H1 (cell line): ENCODE measurements around the gene EXOC3L1. TPM values are rescaled to one million over a fixed set of nuclear protein-coding genes. Genes with fewer than 3 reads are reported as not detected.

ENCODE experiments used
- RXRA ChIP-seq: IDR thresholded peaks from 2 replicates; pipeline ENCODE4 v1.6.1; 2011; ENCODE audit warnings: low read depth, mild to moderate bottlenecking, low read length, moderate library complexity; ENCODE audit not compliant: insufficient read depth
- SAP30 ChIP-seq: fragments of 300-600 bp; sonication (generic); IDR thresholded peaks from 2 replicates; pipeline ENCODE4 v1.7.1; 2012; ENCODE audit warnings: low read length, moderate library complexity, mild to moderate bottlenecking, inconsistent platforms; ENCODE audit not compliant: insufficient read depth, insufficient replicate concordance
- polyA plus RNA-seq, 7 experiments: library from polyadenylated mRNA; depleted of rRNA in 3 of 7; stranded (reverse) in 5 of 7; unstranded in 2 of 7; fragments of >200 nt in 5 of 7; fragments of 200-250 nt in 2 of 7; gene quantifications; 1 replicate in 5 of 7; 2 replicates in 1 of 7; 4 replicates in 1 of 7; pipeline versions ENCODE4 v1.2.1 to v1.2.3, GENCODE V29; 2011 to 2013; ENCODE audit warnings: missing spikeins in 2 of 7, mixed read lengths in 2 of 7
- total RNA-seq: library from RNA; stranded (reverse); fragmentation: NEBNext Ultra II Directional; extraction: Animal tissue kit (Norgen Biotek cat#: 25700); gene quantifications from 2 replicates; pipeline ENCODE4 v1.2.1, GENCODE V29; 2021

Gene EXOC3L1
- total and polyA plus RNA-seq, 2 of the 8 experiments (the other 6 are each of a cell fraction or from before 2014, with no cell fraction given): 1.3 TPM

- TF ChIP-seq RXRA (no peak), SAP30 (no peak)
- TF ChIP-seq, all 59 proteins: peak for 0
These were observed 9.8 kb downstream of the EXOC3L1 start (continued) for GRCh38 chr16:67180166-67180565.
